Stimulated activated CD4-positive, alpha-beta T cell treated with anti-CD3 and anti-CD28 coated beads, TNF-alpha, amount 100 ng/mL, for 1 hour (primary cell): ENCODE data around the gene LIMK2.
"Not testable (repeated sequence)": the region's sequence is repeated elsewhere in the genome, so short reads cannot be mapped to it uniquely, and the experiment has no call there.

Source experiments
- DNase-seq, 3 donors: peaks; one replicate each; pipeline ENCODE4 v3.0.0-alpha.2; 2020; ENCODE audit warnings: low read depth in 3 of 3, low spot score in 1 of 3

LIMK2 gene

GRCh38 chr22:31210556-31211421 is 1.3 kb upstream of the LIMK2 start:
- no peak for DNase-seq

GRCh38 chr22:31211482-31211861 is 626 bp upstream of the LIMK2 start:
- DNase-seq: no peak

- DNase-seq: no peak
These were observed 908 bp downstream of the LIMK2 start for GRCh38 chr22:31212783-31213629.

- no peak for DNase-seq
These were observed 3.0 kb downstream of the LIMK2 start for GRCh38 chr22:31215018-31215535.

- no peak for DNase-seq
These were observed 6.6 kb downstream of the LIMK2 start for GRCh38 chr22:31218565-31219262.

GRCh38 chr22:31221084-31221483 is 9.0 kb downstream of the LIMK2 start:
- no peak for DNase-seq

GRCh38 chr22:31222736-31223135 is 10.6 kb downstream of the LIMK2 start:
- no peak for DNase-seq

GRCh38 chr22:31223786-31224191 is 11.7 kb downstream of the LIMK2 start:
- DNase-seq: no peak

- not testable (repeated sequence) for DNase-seq
These were observed 12.6 kb downstream of the LIMK2 start for GRCh38 chr22:31224691-31225090.

- DNase-seq: no peak
These were observed 15.1 kb downstream of the LIMK2 start for GRCh38 chr22:31227186-31227585.

GRCh38 chr22:31229402-31230079 is 17.4 kb downstream of the LIMK2 start:
- DNase-seq: no peak

- DNase-seq: no peak
These were observed 18.2 kb downstream of the LIMK2 start for GRCh38 chr22:31230155-31230870.

- DNase-seq: peak in 1 of 3 donors; percentile 24
These were observed 18.9 kb downstream of the LIMK2 start for GRCh38 chr22:31230871-31231621.

GRCh38 chr22:31233001-31233400 is 20.9 kb downstream of the LIMK2 start:
- no peak for DNase-seq

GRCh38 chr22:31235081-31235480 is 23.0 kb downstream of the LIMK2 start:
- no peak for DNase-seq

GRCh38 chr22:31236044-31236443 is 23.9 kb downstream of the LIMK2 start:
- DNase-seq: not testable (repeated sequence)

- DNase-seq: no peak
These were observed 26.0 kb downstream of the LIMK2 start for GRCh38 chr22:31238057-31238456.

GRCh38 chr22:31239771-31240370 is 27.8 kb downstream of the LIMK2 start:
- DNase-seq: no peak

- DNase-seq: no peak
These were observed 29.1 kb downstream of the LIMK2 start for GRCh38 chr22:31241200-31241599.
